RWPE1 (cell line): ENCODE results near the gene BOC.

Experiments used
- CTCF ChIA-PET: fragments of 350-600 bp; sonication (Branson Sonifier 250); formaldehyde crosslinking; extraction: SDS; loops from one replicate; lab custom pipeline; 2021; lab: Yijun Ruan, JAX
- POLR2A ChIA-PET: fragments of 400-600 bp; formaldehyde crosslinking; extraction: SDS; loops from one replicate; lab custom pipeline; 2020; ENCODE audit warnings: antibody characterized with exemption; ENCODE audit not compliant: low non-redundant PET; lab: Yijun Ruan, JAX
- DNase-seq: peaks from one replicate; pipeline ENCODE4 v3.0.0; 2012; ENCODE audit warnings: low spot score
- H3K27ac ChIP-seq: fragments of 450-650 bp; 2 replicates; pipeline ENCODE4 v1.5.1; 2017
- CTCF ChIP-seq: fragments of 450-650 bp; conservative IDR thresholded peaks from 2 replicates; pipeline ENCODE4 v1.5.1; 2017; ENCODE audit warnings: low read depth, mild to moderate bottlenecking

The BOC gene

GRCh38 chr3:113204371-113204770 is 7.0 kb upstream of the BOC start:
- ChIA-PET CTCF (interaction anchor here (0.7 to 0.8 kb wide), 2 partner anchors 12 to 84 kb away, joined by 3 to 4 read pairs; no protein-coding TSS in a partner anchor), POLR2A (no interaction called here)
- TF ChIP-seq CTCF: no peak
- no peak overlapping the region for H3K27ac ChIP-seq
- DNase-seq: no peak

- no peak for DNase-seq
- CTCF ChIA-PET: interaction anchor here (0.6 kb wide), 1 partner anchor 94 kb away, joined by 3 read pairs; no protein-coding TSS in a partner anchor
- TF ChIP-seq CTCF: no peak
- POLR2A ChIA-PET: no interaction called here
- no peak overlapping the region for H3K27ac ChIP-seq
Measured at GRCh38 chr3:113205481-113205880, 5.9 kb upstream of the BOC start.

GRCh38 chr3:113210604-113211329 is 590 bp upstream of the BOC start:
- POLR2A ChIA-PET: no interaction called here
- no peak overlapping the region for H3K27ac ChIP-seq

GRCh38 chr3:113212150-113212843 is 940 bp downstream of the BOC start:
- POLR2A ChIA-PET: interaction anchor here (0.6 kb wide), 1 partner anchor 16 kb away, joined by 3 read pairs; no protein-coding TSS in a partner anchor
- DNase-seq: no peak
- TF ChIP-seq CTCF: no peak
- H3K27ac ChIP-seq: no peak overlapping the region
- CTCF ChIA-PET: interaction anchor here (0.6 kb wide), 1 partner anchor 80 kb away, joined by 3 read pairs; no protein-coding TSS in a partner anchor

More at GRCh38 chr3:113210604-113211329, 590 bp upstream of the BOC start:
- TF ChIP-seq CTCF: no peak
- DNase-seq: no peak
- CTCF ChIA-PET: interaction anchor here (0.5 to 1.1 kb wide), 2 partner anchors 14 to 79 kb away, joined by 3 to 4 read pairs; no protein-coding TSS in a partner anchor

- H3K27ac ChIP-seq: no peak overlapping the region
- CTCF ChIA-PET: no interaction called here
- TF ChIP-seq CTCF: no peak
- POLR2A ChIA-PET: interaction anchor here (0.6 kb wide), 1 partner anchor 15 kb away, joined by 3 read pairs; no protein-coding TSS in a partner anchor
- no peak for DNase-seq
Measured at GRCh38 chr3:113212844-113213375, 1.6 kb downstream of the BOC start.

GRCh38 chr3:113213896-113214587 is 2.7 kb downstream of the BOC start:
- no peak overlapping the region for H3K27ac ChIP-seq
- CTCF ChIA-PET: no interaction called here
- no peak for DNase-seq
- POLR2A ChIA-PET: no interaction called here
- TF ChIP-seq CTCF: no peak
